ENCODE results near the gene PLCB3. TPM values are rescaled to one million over a fixed set of nuclear protein-coding genes. Genes with fewer than 3 reads are reported as not detected.

PLCB3 gene
- 115 TPM for polyA plus RNA-seq
- long read RNA-seq, donor 1, full-length matches to known transcripts, result 3 of 53 reads
- long read RNA-seq, donor 1, partial matches to known transcripts, result 50 of 53 reads
- long read RNA-seq, donor 1, other reads (novel, unspliced or antisense), result 0 of 53 reads
- long read RNA-seq, donor 2, full-length matches to known transcripts, result 6 of 18 reads
- long read RNA-seq, donor 2, partial matches to known transcripts, result 12 of 18 reads
- long read RNA-seq, donor 2, other reads (novel, unspliced or antisense), result 0 of 18 reads
- long read RNA-seq, donor 3, result 0 reads
- long read RNA-seq, donor 4, partial matches to known transcripts, result 0 of 1 reads
- long read RNA-seq, donor 4, other reads (novel, unspliced or antisense), result 0 of 1 reads
- long read RNA-seq, donor 5, partial matches to known transcripts, result 13 of 14 reads
- long read RNA-seq, donor 5, other reads (novel, unspliced or antisense), result 0 of 14 reads
- long read RNA-seq, donor 6, full-length matches to known transcripts, result 3 of 70 reads
- long read RNA-seq, donor 6, partial matches to known transcripts, result 67 of 70 reads
- long read RNA-seq, donor 6, other reads (novel, unspliced or antisense), result 0 of 70 reads
- long read RNA-seq, donor 7, result 0 reads
- long read RNA-seq, donor 8, full-length matches to known transcripts, result 4 of 102 reads
- long read RNA-seq, donor 8, partial matches to known transcripts, result 98 of 102 reads
- long read RNA-seq, donor 8, other reads (novel, unspliced or antisense), result 0 of 102 reads
- long read RNA-seq, donor 9, partial matches to known transcripts, result 48 of 48 reads
- long read RNA-seq, donor 9, other reads (novel, unspliced or antisense), result 0 of 48 reads
- long read RNA-seq, donor 10, full-length matches to known transcripts, result 7 of 16 reads
- long read RNA-seq, donor 10, partial matches to known transcripts, result 9 of 16 reads
- long read RNA-seq, donor 10, other reads (novel, unspliced or antisense), result 0 of 16 reads
- long read RNA-seq, donor 11, partial matches to known transcripts, result 9 of 9 reads
- long read RNA-seq, donor 11, other reads (novel, unspliced or antisense), result 0 of 9 reads

GRCh38 chr11:64251016-64251752, at the start of gene PLCB3:
Gene PLCB3, plus strand, starts transcription at chr11:64251530. Its CDS starts 120 bp downstream, at chr11:64251650.
- peaks cover 31% of the 10 kb centered on the region for H3K36me3 ChIP-seq (ENCODE audit: control insufficient read depth, insufficient read depth, low read length)
- no peaks in the 10 kb centered on the region for H3K9me3 ChIP-seq (ENCODE audit: control insufficient read depth, low read depth, low read length)
- DNase-seq, result peak in 1 of 2 donors; percentile 57
- peak within 1 kb of the TSS; percentile 90 for H3K4me3 ChIP-seq (ENCODE audit: low read length)
- H3K4me1 ChIP-seq (ENCODE audit: control insufficient read depth, insufficient read depth, low read length), result peaks cover 52% of the 10 kb centered on the region
- H3K27me3 ChIP-seq (ENCODE audit: control insufficient read depth, insufficient read depth, low read length), result no peaks in the 10 kb centered on the region
- peak within 1 kb of the TSS; percentile 90 for H3K27ac ChIP-seq (ENCODE audit: low read length)
- WGBS (ENCODE audit: insufficient coverage, low lambda C conversion rate), result no CpG with 5 or more reads among the region's 75 CpGs

GRCh38 chr11:64201543-64201942, 49.8 kb upstream of the PLCB3 start:
- no CpG with 5 or more reads among the region's 3 CpGs for WGBS (ENCODE audit: insufficient coverage, low lambda C conversion rate)
- Histone ChIP-seq H3K4me1 (ENCODE audit: control insufficient read depth, insufficient read depth, low read length) (peaks cover 11% of the 10 kb centered on the region), H3K27me3 (ENCODE audit: control insufficient read depth, insufficient read depth, low read length) (no peaks in the 10 kb centered on the region), H3K36me3 (ENCODE audit: control insufficient read depth, insufficient read depth, low read length) (peaks cover 80% of the 10 kb centered on the region), H3K9me3 (ENCODE audit: control insufficient read depth, low read depth, low read length) (no peaks in the 10 kb centered on the region), H3K4me3 (ENCODE audit: low read length) (no peak overlapping the region), H3K27ac (ENCODE audit: low read length) (no peak overlapping the region)
- no peak for DNase-seq

- no CpG with 5 or more reads among the region's 9 CpGs for WGBS (ENCODE audit: insufficient coverage, low lambda C conversion rate)
- Histone ChIP-seq H3K36me3 (ENCODE audit: control insufficient read depth, insufficient read depth, low read length) (peaks cover 66% of the 10 kb centered on the region), H3K4me1 (ENCODE audit: control insufficient read depth, insufficient read depth, low read length) (peaks cover 25% of the 10 kb centered on the region), H3K4me3 (ENCODE audit: low read length) (no peak overlapping the region), H3K9me3 (ENCODE audit: control insufficient read depth, low read depth, low read length) (no peaks in the 10 kb centered on the region), H3K27me3 (ENCODE audit: control insufficient read depth, insufficient read depth, low read length) (no peaks in the 10 kb centered on the region), H3K27ac (ENCODE audit: low read length) (no peak overlapping the region)
- DNase-seq, result no peak
Measured at GRCh38 chr11:64202992-64203391, 48.3 kb upstream of the PLCB3 start.

- Histone ChIP-seq H3K4me3 (ENCODE audit: low read length) (no peak overlapping the region), H3K4me1 (ENCODE audit: control insufficient read depth, insufficient read depth, low read length) (peaks cover 25% of the 10 kb centered on the region), H3K9me3 (ENCODE audit: control insufficient read depth, low read depth, low read length) (no peaks in the 10 kb centered on the region), H3K36me3 (ENCODE audit: control insufficient read depth, insufficient read depth, low read length) (peaks cover 60% of the 10 kb centered on the region), H3K27me3 (ENCODE audit: control insufficient read depth, insufficient read depth, low read length) (no peaks in the 10 kb centered on the region), H3K27ac (ENCODE audit: low read length) (no peak overlapping the region)
- no CpG with 5 or more reads among the region's 27 CpGs for WGBS (ENCODE audit: insufficient coverage, low lambda C conversion rate)
- no peak for DNase-seq
Measured at GRCh38 chr11:64203421-64204079, 47.8 kb upstream of the PLCB3 start.

- no peak for DNase-seq
- Histone ChIP-seq H3K4me1 (ENCODE audit: control insufficient read depth, insufficient read depth, low read length) (peaks cover 25% of the 10 kb centered on the region), H3K27ac (ENCODE audit: low read length) (no peak overlapping the region), H3K36me3 (ENCODE audit: control insufficient read depth, insufficient read depth, low read length) (peaks cover 56% of the 10 kb centered on the region), H3K4me3 (ENCODE audit: low read length) (no peak overlapping the region), H3K27me3 (ENCODE audit: control insufficient read depth, insufficient read depth, low read length) (no peaks in the 10 kb centered on the region), H3K9me3 (ENCODE audit: control insufficient read depth, low read depth, low read length) (no peaks in the 10 kb centered on the region)
- WGBS (ENCODE audit: insufficient coverage, low lambda C conversion rate), result no CpG with 5 or more reads among the region's 16 CpGs
Measured at GRCh38 chr11:64204080-64204440, 47.3 kb upstream of the PLCB3 start.

- no peaks in the 10 kb centered on the region for H3K9me3 ChIP-seq (ENCODE audit: control insufficient read depth, low read depth, low read length)
- no peak overlapping the region for H3K27ac ChIP-seq (ENCODE audit: low read length)
- peaks cover 56% of the 10 kb centered on the region for H3K36me3 ChIP-seq (ENCODE audit: control insufficient read depth, insufficient read depth, low read length)
- DNase-seq, result peak; percentile 81 to 85
- WGBS (ENCODE audit: insufficient coverage, low lambda C conversion rate), result no CpG with 5 or more reads among the region's 7 CpGs
- no peaks in the 10 kb centered on the region for H3K27me3 ChIP-seq (ENCODE audit: control insufficient read depth, insufficient read depth, low read length)
- H3K4me3 ChIP-seq (ENCODE audit: low read length), result no peak overlapping the region
- peaks cover 25% of the 10 kb centered on the region for H3K4me1 ChIP-seq (ENCODE audit: control insufficient read depth, insufficient read depth, low read length)
Measured at GRCh38 chr11:64204464-64204989, 46.8 kb upstream of the PLCB3 start.

- Histone ChIP-seq H3K4me1 (ENCODE audit: control insufficient read depth, insufficient read depth, low read length) (peaks cover 25% of the 10 kb centered on the region), H3K36me3 (ENCODE audit: control insufficient read depth, insufficient read depth, low read length) (peaks cover 42% of the 10 kb centered on the region), H3K27me3 (ENCODE audit: control insufficient read depth, insufficient read depth, low read length) (no peaks in the 10 kb centered on the region), H3K9me3 (ENCODE audit: control insufficient read depth, low read depth, low read length) (no peaks in the 10 kb centered on the region), H3K27ac (ENCODE audit: low read length) (peak within 1 kb of the TSS; percentile 87), H3K4me3 (ENCODE audit: low read length) (peak within 1 kb of the TSS; percentile 43)
- WGBS (ENCODE audit: insufficient coverage, low lambda C conversion rate), result no CpG with 5 or more reads among the region's 27 CpGs
- peak; percentile 86 to 95 for DNase-seq
Measured at GRCh38 chr11:64206457-64207255, 44.7 kb upstream of the PLCB3 start, which contains the start of gene FERMT3. Gene FERMT3, plus strand, starts transcription at chr11:64206721. Its CDS starts 644 bp downstream, at chr11:64207365.

- Histone ChIP-seq H3K36me3 (ENCODE audit: control insufficient read depth, insufficient read depth, low read length) (peaks cover 44% of the 10 kb centered on the region), H3K27ac (ENCODE audit: low read length) (peak overlapping the region; percentile 87), H3K27me3 (ENCODE audit: control insufficient read depth, insufficient read depth, low read length) (no peaks in the 10 kb centered on the region), H3K4me3 (ENCODE audit: low read length) (peak overlapping the region; percentile 43), H3K9me3 (ENCODE audit: control insufficient read depth, low read depth, low read length) (no peaks in the 10 kb centered on the region), H3K4me1 (ENCODE audit: control insufficient read depth, insufficient read depth, low read length) (peaks cover 25% of the 10 kb centered on the region)
- peak; percentile 48 to 62 for DNase-seq
- WGBS (ENCODE audit: insufficient coverage, low lambda C conversion rate), result no CpG with 5 or more reads among the region's 30 CpGs
Measured at GRCh38 chr11:64207256-64208085, 43.9 kb upstream of the PLCB3 start.

Measured in large intestine (tissue), 12 donors.